Spleen (tissue), 11 donors: ENCODE results near the gene CALCR. TPM values are rescaled to one million over a fixed set of nuclear protein-coding genes. Genes with fewer than 3 reads are reported as not detected.
"Not testable (repeated sequence)": the region's sequence is repeated elsewhere in the genome, so short reads cannot be mapped to it uniquely, and the experiment has no call there.

Experiments
- DNase-seq: peaks from one replicate; pipeline ENCODE4 v3.0.0-alpha.2; 2020
- H3K27ac ChIP-seq, 8 donors: fragments of 200-600 bp; sonication (generic) in 7 of 8; 1 replicate in 4 of 8; 2 replicates in 4 of 8; pipeline versions ENCODE4 v1.5.0 to v1.8.0; 2016 to 2021; ENCODE audit warnings: inconsistent platforms in 4 of 8, mild to moderate bottlenecking in 4 of 8, moderate library complexity in 1 of 8
- H3K27me3 ChIP-seq, 7 donors: fragments of 200-600 bp; sonication (generic) in 6 of 7; replicated peaks in 1 of 7; 1 replicate in 4 of 7; 2 replicates in 3 of 7; pipeline versions ENCODE4 v1.5.0 to v1.8.0; 2016 to 2021; ENCODE audit warnings: inconsistent platforms in 3 of 7, mild to moderate bottlenecking in 1 of 7
- H3K36me3 ChIP-seq, 6 donors: fragments of 200-600 bp; sonication (generic) in 5 of 6; 1 replicate in 4 of 6; 2 replicates in 2 of 6; pipeline versions ENCODE4 v1.5.0 to v1.8.0; 2016 to 2021; ENCODE audit warnings: inconsistent platforms in 2 of 6
- H3K4me1 ChIP-seq, 6 donors: fragments of 200-600 bp; sonication (generic) in 5 of 6; 1 replicate in 3 of 6; 2 replicates in 3 of 6; pipeline versions ENCODE4 v1.5.0 to v1.8.0; 2016 to 2021; ENCODE audit warnings: inconsistent platforms in 3 of 6
- H3K4me3 ChIP-seq, 8 donors: fragments of 200-600 bp; sonication (generic) in 7 of 8; 1 replicate in 4 of 8; 2 replicates in 4 of 8; pipeline versions ENCODE4 v1.5.0 to v1.8.0; 2016 to 2021; ENCODE audit warnings: inconsistent platforms in 4 of 8, mild to moderate bottlenecking in 4 of 8, moderate library complexity in 2 of 8
- H3K9me3 ChIP-seq, 8 donors: fragments of 200-600 bp; sonication (generic) in 7 of 8; 1 replicate in 4 of 8; 2 replicates in 4 of 8; pipeline versions ENCODE4 v1.5.0 to v1.8.0; 2016 to 2021; ENCODE audit warnings: inconsistent platforms in 4 of 8
- CTCF ChIP-seq, 11 experiments: fragments of 200-600 bp in 7 of 11; fragments of 450-650 bp in 4 of 11; sonication (generic) in 4 of 11; IDR thresholded peaks in 8 of 11; conservative IDR thresholded peaks in 3 of 11; 1 replicate in 7 of 11; 2 replicates in 4 of 11; pipeline versions ENCODE4 v1.4.0 to v1.8.0; 2016 to 2021; ENCODE audit warnings: antibody characterized with exemption in 11 of 11, inconsistent platforms in 4 of 11, mild to moderate bottlenecking in 1 of 11
- POLR2A ChIP-seq, 3 donors: fragments of 450-650 bp; IDR thresholded peaks; one replicate each; pipeline ENCODE4 v1.5.1; 2017; ENCODE audit warnings: antibody characterized with exemption in 3 of 3, mild to moderate bottlenecking in 1 of 3
- POLR2AphosphoS5 ChIP-seq, 3 donors: sonication (generic); formaldehyde crosslinking; IDR thresholded peaks; one replicate each; pipeline ENCODE4 v1.5.1; 2017; ENCODE audit warnings: antibody characterized with exemption in 3 of 3
- WGBS, 5 donors: extraction: QIAGEN DNeasy Blood & Tissue Kit in 3 of 5; methylation state at CpG; one replicate each; pipeline versions ENCODE4 v1.1.5 to v1.1.7; 2013 to 2018; 5-methylcytosine and 5-hydroxymethylcytosine counted together
- intact Hi-C: fragments of 100-400 bp; cut with DNase I; formaldehyde crosslinking; loops from one replicate; pipeline ENCODE4 v1.15.0; 2023; ENCODE audit warnings: low total_unique reads
- polyA plus RNA-seq, 3 donors: library from polyadenylated mRNA; stranded (reverse); fragments of 200-250 nt; gene quantifications; one replicate each; pipeline ENCODE4 v1.2.1, GENCODE V29; 2013
- total RNA-seq, 7 donors: library from RNA; depleted of rRNA in 3 of 7; stranded (reverse); fragments of >200 nt in 3 of 7; fragmentation: NEBNext Ultra II Directional in 4 of 7; extraction: Animal tissue kit (Norgen Biotek cat#: 25700) in 4 of 7; gene quantifications; one replicate each; pipeline versions ENCODE4 v1.1.0 to v1.2.1, GENCODE V29; 2016 to 2021
- donor health status: healthy with polysubstance abuse.
- donor health status: DM: no; HTN: no; CAD: no; lungs with moderate emphysema.
- donor health status: DM: no; HTN: no; CAD: no.
- donor health status: Bipolar disorder and iron deficiency.
- donor health status: healthy.
- donor health status: DM: no; HTN: no; CAD: no.
- donor health status: DM: yes; HTN: yes; CAD: no.

Gene CALCR
- total and polyA plus RNA-seq, 10 donors, result not detected

- Histone ChIP-seq H3K4me3 (no peak overlapping the region), H3K36me3 (no peaks in the 10 kb centered on the region), H3K4me1 (no peaks in the 10 kb centered on the region), H3K27ac (no peak overlapping the region), H3K27me3 (no peaks in the 10 kb centered on the region), H3K9me3 (peaks cover 0 to 3% (median 0%) of the 10 kb centered on the region in 8 donors)
- TF ChIP-seq POLR2AphosphoS5 (IDR thresholded peaks at IDR 0.05) (no peak), POLR2A (IDR thresholded peaks at IDR 0.05) (no peak), CTCF (IDR thresholded peaks at IDR 0.05 in 8 of 11, conservative IDR thresholded peaks at IDR 0.05 in 3 of 11) (no peak)
- intact Hi-C loops, result no loop called here
- DNase-seq, result no peak
Observed at GRCh38 chr7:93620864-93621263, 46.3 kb upstream of the CALCR start.

- Histone ChIP-seq H3K27ac (no peak overlapping the region), H3K9me3 (peaks cover 0 to 9% (median 0%) of the 10 kb centered on the region in 8 donors), H3K4me3 (no peak overlapping the region), H3K4me1 (no peaks in the 10 kb centered on the region), H3K36me3 (no peaks in the 10 kb centered on the region), H3K27me3 (no peaks in the 10 kb centered on the region)
- no peak for DNase-seq
- intact Hi-C loops, result no loop called here
- TF ChIP-seq POLR2AphosphoS5 (IDR thresholded peaks at IDR 0.05) (no peak), POLR2A (IDR thresholded peaks at IDR 0.05) (no peak), CTCF (IDR thresholded peaks at IDR 0.05 in 8 of 11, conservative IDR thresholded peaks at IDR 0.05 in 3 of 11) (no peak)
Observed at GRCh38 chr7:93620057-93620456, 45.5 kb upstream of the CALCR start.

GRCh38 chr7:93601363-93601762 is 26.8 kb upstream of the CALCR start:
- H3K27ac ChIP-seq, result no peak overlapping the region
- DNase-seq, result no peak
- 61 to 81% (median 75%) methylated on average over 1 of the region's 1 CpG for WGBS, 5 donors
- H3K9me3 ChIP-seq, result no peaks in the 10 kb centered on the region
- no peaks in the 10 kb centered on the region for H3K27me3 ChIP-seq
- no peaks in the 10 kb centered on the region for H3K4me1 ChIP-seq
- H3K36me3 ChIP-seq, result no peaks in the 10 kb centered on the region
- TF ChIP-seq POLR2A (IDR thresholded peaks at IDR 0.05) (no peak), CTCF (IDR thresholded peaks at IDR 0.05 in 8 of 11, conservative IDR thresholded peaks at IDR 0.05 in 3 of 11) (no peak), POLR2AphosphoS5 (IDR thresholded peaks at IDR 0.05) (no peak)
- no peak overlapping the region for H3K4me3 ChIP-seq
- intact Hi-C loops, result no loop called here

GRCh38 chr7:93594250-93594649 is 19.7 kb upstream of the CALCR start:
- no peak for TF ChIP-seq POLR2AphosphoS5 (IDR thresholded peaks at IDR 0.05)
- intact Hi-C loops, result no loop called here
- Histone ChIP-seq H3K27me3 (no peaks in the 10 kb centered on the region), H3K4me3 (no peak overlapping the region), H3K9me3 (no peaks in the 10 kb centered on the region), H3K36me3 (no peaks in the 10 kb centered on the region), H3K4me1 (no peaks in the 10 kb centered on the region), H3K27ac (no peak overlapping the region)
- DNase-seq, result no peak
- 76 to 97% (median 86%) methylated on average over 1 of the region's 1 CpG for WGBS, 5 donors

- WGBS, 5 donors, result 64 to 88% (median 81%) methylated on average over 1 of the region's 1 CpG
- intact Hi-C loops, result no loop called here
- DNase-seq, result no peak
- Histone ChIP-seq H3K9me3 (no peaks in the 10 kb centered on the region), H3K36me3 (no peaks in the 10 kb centered on the region), H3K4me3 (no peak overlapping the region), H3K27ac (no peak overlapping the region), H3K27me3 (no peaks in the 10 kb centered on the region), H3K4me1 (no peaks in the 10 kb centered on the region)
- TF ChIP-seq POLR2A (IDR thresholded peaks at IDR 0.05) (no peak), POLR2AphosphoS5 (IDR thresholded peaks at IDR 0.05) (no peak), CTCF (IDR thresholded peaks at IDR 0.05 in 8 of 11, conservative IDR thresholded peaks at IDR 0.05 in 3 of 11) (no peak)
Observed at GRCh38 chr7:93592588-93593266, 18.2 kb upstream of the CALCR start.

GRCh38 chr7:93591224-93592050 is 16.9 kb upstream of the CALCR start:
- H3K4me1 ChIP-seq, H3K36me3 ChIP-seq, H3K9me3 ChIP-seq, H3K27ac ChIP-seq, DNase-seq, H3K4me3 ChIP-seq, H3K27me3 ChIP-seq, intact Hi-C loops: not testable (repeated sequence)
- 88 to 93% (median 90%) methylated on average over 20 to 27 of the region's 34 CpGs for WGBS, 5 donors
